Psoas muscle (tissue), 8 donors: Measurements from ENCODE around the gene HPGDS. TPM values are rescaled to one million over a fixed set of nuclear protein-coding genes. Genes with fewer than 3 reads are reported as not detected.
A peak's percentile ranks its signal among the peaks of the same experiment; 100 is the strongest.
"Not testable (repeated sequence)": the region's sequence is repeated elsewhere in the genome, so short reads cannot be mapped to it uniquely, and the experiment has no call there.

Experiments used
- ATAC-seq, 4 donors: fragments of 200-7000 bp; cut with Tn5 transposase; one replicate each; pipeline ENCODE4 v1.9.1; 2020; ENCODE audit warnings: moderate library complexity in 3 of 4, mild to moderate bottlenecking in 2 of 4
- DNase-seq, 2 donors: peaks; one replicate each; pipeline ENCODE4 v3.0.0-alpha.2; 2020
- H3K27ac ChIP-seq: fragments of 200-600 bp; one replicate; pipeline ENCODE4 v1.8.0; 2022
- H3K27me3 ChIP-seq, 3 donors: fragments of 200-600 bp in 1 of 3; one replicate each; pipeline versions ENCODE4 v1.6.1 to v1.8.0; 2013 to 2022; ENCODE audit warnings: low read length in 2 of 3, mild to moderate bottlenecking in 2 of 3, moderate library complexity in 1 of 3; ENCODE audit not compliant: insufficient read depth in 3 of 3
- H3K36me3 ChIP-seq, 2 donors: fragments of 200-600 bp in 1 of 2; one replicate each; pipeline versions ENCODE4 v1.6.1 to v1.8.0; 2013 to 2022; ENCODE audit warnings: low read depth in 1 of 2, mild to moderate bottlenecking in 1 of 2, moderate library complexity in 1 of 2; ENCODE audit not compliant: insufficient read depth in 1 of 2
- H3K4me1 ChIP-seq: fragments of 200-600 bp; one replicate; pipeline ENCODE4 v1.8.0; 2022
- H3K4me3 ChIP-seq: fragments of 200-600 bp; one replicate; pipeline ENCODE4 v1.8.0; 2022; ENCODE audit warnings: mild to moderate bottlenecking
- H3K9me3 ChIP-seq: fragments of 200-600 bp; one replicate; pipeline ENCODE4 v1.8.0; 2022
- CTCF ChIP-seq: fragments of 200-600 bp; IDR thresholded peaks from one replicate; pipeline ENCODE4 v1.8.0; 2022; ENCODE audit warnings: antibody characterized with exemption
- WGBS, 3 donors: extraction: QIAGEN DNeasy Blood & Tissue Kit; methylation state at CpG; one replicate each; pipeline versions ENCODE4 v1.1.6 to v1.1.7; 2013; 5-methylcytosine and 5-hydroxymethylcytosine counted together
- intact Hi-C, 2 donors: fragments of 100-400 bp; cut with DNase I; formaldehyde crosslinking; loops; one replicate each; pipeline versions ENCODE4 v1.11.0 to v1.14.2; 2022
- polyA plus RNA-seq, 3 donors: library from polyadenylated mRNA; stranded (reverse); fragments of 200-250 nt; gene quantifications; one replicate each; pipeline ENCODE4 v1.2.3, GENCODE V29; 2013
- total RNA-seq, 4 donors: library from RNA; stranded (reverse); fragmentation: NEBNext Ultra II Directional in 2 of 4; extraction: Animal tissue kit (Norgen Biotek cat#: 25700) in 2 of 4; gene quantifications; one replicate each; pipeline versions ENCODE4 v1.2.1 to v1.2.4, GENCODE V29; 2021 to 2023
- donor health status: healthy with polysubstance abuse.
- donor health status: DM: no; HTN: no; CAD: no; lungs with moderate emphysema.
- donor health status: Bipolar disorder and iron deficiency.
- donor health status: healthy.
- donor health status: DM: yes; HTN: yes; CAD: no.
- donor health status: DM: no; HTN: no; CAD: no.
- donor health status: DM: no; HTN: no; CAD: no.
- donor health status: DM: yes; HTN: yes; CAD: no.

The HPGDS gene
- total and polyA plus RNA-seq, 7 donors: 0.06 to 0.79 (median 0.39) TPM

GRCh38 chr4:94305466-94306225, 37.0 kb downstream of the HPGDS start:
- Histone ChIP-seq H3K27me3 (no peaks in the 10 kb centered on the region), H3K27ac (no peak overlapping the region), H3K4me1 (peaks cover 8% of the 10 kb centered on the region), H3K36me3 (no peaks in the 10 kb centered on the region), H3K9me3 (no peaks in the 10 kb centered on the region), H3K4me3 (no peak overlapping the region)
- intact Hi-C loops: loop anchor here (10.0 kb wide), 2 partner anchors 89 to 289 kb away; no protein-coding TSS in a partner anchor
- no peak for TF ChIP-seq CTCF
- WGBS, 3 donors: 69 to 83% (median 71%) methylated on average over 5 of the region's 5 CpGs
- ATAC-seq (no peak), DNase-seq (no peak)

GRCh38 chr4:94304365-94304971, 38.2 kb downstream of the HPGDS start:
- Histone ChIP-seq H3K4me3 (no peak overlapping the region), H3K4me1 (peaks cover 8% of the 10 kb centered on the region), H3K36me3 (no peaks in the 10 kb centered on the region), H3K27me3 (no peaks in the 10 kb centered on the region), H3K27ac (no peak overlapping the region), H3K9me3 (no peaks in the 10 kb centered on the region)
- ATAC-seq (peak in 1 of 4 donors; percentile 68), DNase-seq (no peak)
- WGBS, 3 donors: 48 to 52% (median 49%) methylated on average over 2 of the region's 2 CpGs
- intact Hi-C loops: loop anchor here (10.0 kb wide), 2 partner anchors 90 to 290 kb away; no protein-coding TSS in a partner anchor
- peak; percentile 66 for TF ChIP-seq CTCF

- Histone ChIP-seq H3K9me3 (no peaks in the 10 kb centered on the region), H3K27ac (no peak overlapping the region), H3K27me3 (no peaks in the 10 kb centered on the region), H3K4me1 (peaks cover 4% of the 10 kb centered on the region), H3K36me3 (no peaks in the 10 kb centered on the region), H3K4me3 (no peak overlapping the region)
- ATAC-seq (no peak), DNase-seq (no peak)
- 96 to 97% (median 96%) methylated on average over 2 of the region's 2 CpGs for WGBS, 3 donors
- intact Hi-C loops: loop anchor here (10.0 kb wide), 2 partner anchors 93 to 293 kb away; no protein-coding TSS in a partner anchor
- TF ChIP-seq CTCF: no peak
These were observed 40.4 kb downstream of the HPGDS start for GRCh38 chr4:94302191-94302590.

- DNase-seq (no peak), ATAC-seq (no peak)
- no peaks in the 10 kb centered on the region for H3K36me3 ChIP-seq
- 74 to 86% (median 75%) methylated on average over 4 of the region's 4 CpGs for WGBS, 3 donors
- TF ChIP-seq CTCF: no peak
- H3K4me3 ChIP-seq: no peak overlapping the region
- no peaks in the 10 kb centered on the region for H3K4me1 ChIP-seq
- H3K9me3 ChIP-seq: no peaks in the 10 kb centered on the region
- intact Hi-C loops: no loop called here
- H3K27ac ChIP-seq: no peak overlapping the region
- no peaks in the 10 kb centered on the region for H3K27me3 ChIP-seq
These were observed 43.8 kb downstream of the HPGDS start for GRCh38 chr4:94298725-94299252.

GRCh38 chr4:94295473-94295872, 47.2 kb downstream of the HPGDS start:
- H3K9me3 ChIP-seq, H3K4me1 ChIP-seq, H3K27ac ChIP-seq, intact Hi-C loops, DNase-seq, H3K27me3 ChIP-seq, H3K4me3 ChIP-seq, ATAC-seq: not testable (repeated sequence)
- WGBS, 3 donors: 86 to 87% (median 86%) methylated on average over 6 of the region's 6 CpGs
- peaks cover 0 to 22% of the 10 kb centered on the region in 2 donors for H3K36me3 ChIP-seq

GRCh38 chr4:94293981-94294380, 48.7 kb downstream of the HPGDS start:
- H3K4me3 ChIP-seq, H3K4me1 ChIP-seq, DNase-seq, H3K9me3 ChIP-seq, ATAC-seq, H3K27ac ChIP-seq, H3K27me3 ChIP-seq, intact Hi-C loops: not testable (repeated sequence)
- 94 to 97% (median 95%) methylated on average over 4 of the region's 4 CpGs for WGBS, 3 donors
- peaks cover 0 to 34% of the 10 kb centered on the region in 2 donors for H3K36me3 ChIP-seq
